ENCODE data around the gene CYFIP2. TPM values are rescaled to one million over a fixed set of nuclear protein-coding genes. Genes with fewer than 3 reads are reported as not detected.

CYFIP2 gene
- total and polyA plus RNA-seq, 8 donors = 7.6 to 19.6 (median 11.4) TPM

GRCh38 chr5:157267761-157268480 is 2.0 kb downstream of the CYFIP2 start:
- Histone ChIP-seq H3K9me3 (no peaks in the 10 kb centered on the region), H3K36me3 (no peaks in the 10 kb centered on the region), H3K4me3 (peak overlapping the region in 1 of 4 donors; percentile 0), H3K27ac (peak overlapping the region in 1 of 4 donors; percentile 29), H3K4me1 (no peaks in the 10 kb centered on the region), H3K27me3 (no peaks in the 10 kb centered on the region)
- WGBS, 2 donors = 60% methylated on average over 8 of the region's 8 CpGs
- no peak for ATAC-seq
- intact Hi-C loops (cut with DNase I) = no loop called here
- DNase-seq = no peak
- FAIRE-seq = no peak
- no peak for TF ChIP-seq CTCF (IDR thresholded peaks at IDR 0.05)

- H3K36me3 ChIP-seq = no peaks in the 10 kb centered on the region
- no peak for DNase-seq
- no peak overlapping the region for H3K4me3 ChIP-seq
- no peak for FAIRE-seq
- no peaks in the 10 kb centered on the region for H3K27me3 ChIP-seq
- TF ChIP-seq CTCF (IDR thresholded peaks at IDR 0.05) = no peak
- H3K27ac ChIP-seq = peak overlapping the region in 1 of 4 donors; percentile 17
- intact Hi-C loops (cut with DNase I) = no loop called here
- H3K4me1 ChIP-seq = no peaks in the 10 kb centered on the region
- no peak for ATAC-seq
- no peaks in the 10 kb centered on the region for H3K9me3 ChIP-seq
- WGBS, 2 donors = 81 to 84% methylated on average over 6 of the region's 6 CpGs
These were observed 3.3 kb downstream of the CYFIP2 start for GRCh38 chr5:157269165-157269671.

GRCh38 chr5:157269761-157270272 is 3.9 kb downstream of the CYFIP2 start:
- no peak overlapping the region for H3K4me3 ChIP-seq
- intact Hi-C loops (cut with DNase I) = no loop called here
- H3K36me3 ChIP-seq = no peaks in the 10 kb centered on the region
- DNase-seq = no peak
- ATAC-seq = no peak
- H3K9me3 ChIP-seq = no peaks in the 10 kb centered on the region
- FAIRE-seq = no peak
- H3K4me1 ChIP-seq = no peaks in the 10 kb centered on the region
- H3K27me3 ChIP-seq = no peaks in the 10 kb centered on the region
- H3K27ac ChIP-seq = no peak overlapping the region
- no peak for TF ChIP-seq CTCF (IDR thresholded peaks at IDR 0.05)
- WGBS, 2 donors = 81 to 94% methylated on average over 4 of the region's 4 CpGs

- Histone ChIP-seq H3K4me1 (no peaks in the 10 kb centered on the region), H3K9me3 (no peaks in the 10 kb centered on the region), H3K27me3 (no peaks in the 10 kb centered on the region), H3K27ac (no peak overlapping the region), H3K4me3 (no peak overlapping the region), H3K36me3 (no peaks in the 10 kb centered on the region)
- 72 to 82% methylated on average over 3 of the region's 3 CpGs for WGBS, 2 donors
- DNase-seq (no peak), ATAC-seq (no peak), FAIRE-seq (no peak)
- no peak for TF ChIP-seq CTCF (IDR thresholded peaks at IDR 0.05)
- intact Hi-C loops (cut with DNase I) = no loop called here
These were observed 4.8 kb downstream of the CYFIP2 start for GRCh38 chr5:157270771-157271170.

GRCh38 chr5:157271740-157272271 is 5.9 kb downstream of the CYFIP2 start:
- peak in 3 of 4 donors; percentile 26 to 54 (median 50) for ATAC-seq
- Histone ChIP-seq H3K4me1 (no peaks in the 10 kb centered on the region), H3K36me3 (no peaks in the 10 kb centered on the region), H3K9me3 (no peaks in the 10 kb centered on the region), H3K27ac (peak overlapping the region in 1 of 4 donors; percentile 20), H3K4me3 (no peak overlapping the region), H3K27me3 (no peaks in the 10 kb centered on the region)
- DNase-seq = peak in 1 of 6 donors; percentile 33
- FAIRE-seq = no peak
- TF ChIP-seq CTCF (IDR thresholded peaks at IDR 0.05) = no peak
- WGBS, 2 donors = 64% methylated on average over 12 of the region's 12 CpGs
- intact Hi-C loops (cut with DNase I) = no loop called here

All from pancreas (tissue), 10 donors.